Mucosa of stomach (tissue), 1 donor: ENCODE data around the gene ZBTB20.
"Not testable (repeated sequence)": the region's sequence is repeated elsewhere in the genome, so short reads cannot be mapped to it uniquely, and the experiment has no call there.

Experiments used
- H3K27me3 ChIP-seq: one replicate; pipeline ENCODE4 v1.7.0; 2013; ENCODE audit warnings: mild to moderate bottlenecking, low read length; ENCODE audit not compliant: control insufficient read depth, insufficient read depth
- H3K36me3 ChIP-seq: one replicate; pipeline ENCODE4 v1.7.0; 2013; ENCODE audit warnings: low read length; ENCODE audit not compliant: control insufficient read depth, insufficient read depth
- H3K4me1 ChIP-seq: one replicate; pipeline ENCODE4 v1.7.0; 2013; ENCODE audit warnings: mild to moderate bottlenecking, low read length; ENCODE audit not compliant: control insufficient read depth, insufficient read depth
- H3K4me3 ChIP-seq: one replicate; pipeline ENCODE4 v1.7.0; 2013; ENCODE audit warnings: low read length
- H3K9ac ChIP-seq: one replicate; pipeline ENCODE4 v1.7.0; 2013; ENCODE audit warnings: mild to moderate bottlenecking, low read length, moderate library complexity
- H3K9me3 ChIP-seq: one replicate; pipeline ENCODE4 v1.7.0; 2013; ENCODE audit warnings: mild to moderate bottlenecking, low read length, moderate library complexity; ENCODE audit not compliant: control insufficient read depth
- donor health status: Pancreatic carcinoma.

Gene ZBTB20

GRCh38 chr3:115146418-115147328 is at the start of gene ZBTB20:
Gene ZBTB20, minus strand, starts transcription at chr3:115147288.
- Histone ChIP-seq H3K36me3 (no peaks in the 10 kb centered on the region), H3K9ac (peak within 1 kb of the TSS; percentile 91), H3K9me3 (no peaks in the 10 kb centered on the region), H3K4me1 (no peaks in the 10 kb centered on the region), H3K4me3 (peak within 1 kb of the TSS; percentile 66), H3K27me3 (no peaks in the 10 kb centered on the region)

- no peak overlapping the region for H3K4me3 ChIP-seq
- H3K9me3 ChIP-seq = no peaks in the 10 kb centered on the region
- no peaks in the 10 kb centered on the region for H3K4me1 ChIP-seq
- no peak overlapping the region for H3K9ac ChIP-seq
- H3K36me3 ChIP-seq = no peaks in the 10 kb centered on the region
- no peaks in the 10 kb centered on the region for H3K27me3 ChIP-seq
These were observed 47.4 kb upstream of the ZBTB20 start for GRCh38 chr3:115194476-115194875.

- Histone ChIP-seq H3K9me3 (no peaks in the 10 kb centered on the region), H3K36me3 (no peaks in the 10 kb centered on the region), H3K27me3 (no peaks in the 10 kb centered on the region), H3K4me1 (no peaks in the 10 kb centered on the region), H3K9ac (no peak overlapping the region), H3K4me3 (no peak overlapping the region)
These were observed 43.7 kb upstream of the ZBTB20 start for GRCh38 chr3:115190747-115191146.

GRCh38 chr3:115187149-115187757 is 40.2 kb upstream of the ZBTB20 start:
- Histone ChIP-seq H3K36me3 (no peaks in the 10 kb centered on the region), H3K27me3 (no peaks in the 10 kb centered on the region), H3K4me1 (no peaks in the 10 kb centered on the region), H3K9ac (no peak overlapping the region), H3K4me3 (no peak overlapping the region), H3K9me3 (no peaks in the 10 kb centered on the region)

GRCh38 chr3:115186351-115187148 is 39.5 kb upstream of the ZBTB20 start:
- Histone ChIP-seq H3K27me3 (no peaks in the 10 kb centered on the region), H3K4me3 (no peak overlapping the region), H3K36me3 (no peaks in the 10 kb centered on the region), H3K4me1 (no peaks in the 10 kb centered on the region), H3K9me3 (no peaks in the 10 kb centered on the region), H3K9ac (no peak overlapping the region)

- H3K9ac ChIP-seq, H3K36me3 ChIP-seq, H3K4me1 ChIP-seq, H3K9me3 ChIP-seq, H3K4me3 ChIP-seq, H3K27me3 ChIP-seq: not testable (repeated sequence)
These were observed 37.9 kb upstream of the ZBTB20 start for GRCh38 chr3:115184859-115185572.

- H3K36me3 ChIP-seq, H3K4me3 ChIP-seq, H3K27me3 ChIP-seq, H3K9ac ChIP-seq, H3K4me1 ChIP-seq, H3K9me3 ChIP-seq: not testable (repeated sequence)
These were observed 31.8 kb upstream of the ZBTB20 start for GRCh38 chr3:115178930-115179329.

- H3K4me3 ChIP-seq = no peak overlapping the region
- H3K9me3 ChIP-seq = no peaks in the 10 kb centered on the region
- H3K4me1 ChIP-seq = no peaks in the 10 kb centered on the region
- H3K36me3 ChIP-seq = no peaks in the 10 kb centered on the region
- H3K27me3 ChIP-seq = no peaks in the 10 kb centered on the region
- no peak overlapping the region for H3K9ac ChIP-seq
These were observed 22.7 kb upstream of the ZBTB20 start for GRCh38 chr3:115169808-115170207.

- no peaks in the 10 kb centered on the region for H3K9me3 ChIP-seq
- H3K4me3 ChIP-seq = no peak overlapping the region
- no peaks in the 10 kb centered on the region for H3K27me3 ChIP-seq
- H3K36me3 ChIP-seq = no peaks in the 10 kb centered on the region
- no peaks in the 10 kb centered on the region for H3K4me1 ChIP-seq
- H3K9ac ChIP-seq = no peak overlapping the region
These were observed 18.6 kb upstream of the ZBTB20 start for GRCh38 chr3:115165701-115166100.

- Histone ChIP-seq H3K9ac (no peak overlapping the region), H3K36me3 (no peaks in the 10 kb centered on the region), H3K4me1 (no peaks in the 10 kb centered on the region), H3K9me3 (no peaks in the 10 kb centered on the region), H3K4me3 (no peak overlapping the region), H3K27me3 (no peaks in the 10 kb centered on the region)
These were observed 18.2 kb upstream of the ZBTB20 start for GRCh38 chr3:115165266-115165665.

GRCh38 chr3:115164374-115165221 is 17.5 kb upstream of the ZBTB20 start:
- no peaks in the 10 kb centered on the region for H3K9me3 ChIP-seq
- H3K27me3 ChIP-seq = no peaks in the 10 kb centered on the region
- H3K9ac ChIP-seq = no peak overlapping the region
- H3K4me1 ChIP-seq = no peaks in the 10 kb centered on the region
- no peaks in the 10 kb centered on the region for H3K36me3 ChIP-seq
- H3K4me3 ChIP-seq = no peak overlapping the region
